ENCODE measurements around the gene RAB3D.

GRCh38 chr19:11273296-11273695 is 66.2 kb downstream of the RAB3D start:
- TF ChIP-seq MZF1 (tag by site-specific recombination; IDR thresholded peaks at IDR 0.05; ENCODE audit: borderline replicate concordance) = no peak
- no peak for TF ChIP-seq ZNF362 (tag by site-specific recombination; IDR thresholded peaks at IDR 0.05)
- no peak for TF ChIP-seq CTCF (tag by site-specific recombination; IDR thresholded peaks at IDR 0.05)
- no peak for TF ChIP-seq ATF2 (tag by site-specific recombination; IDR thresholded peaks at IDR 0.05; ENCODE audit: low read depth)
